ENCODE data around the gene LFNG.
A peak's percentile ranks its signal among the peaks of the same experiment; 100 is the strongest.

Gene LFNG

DNA sequence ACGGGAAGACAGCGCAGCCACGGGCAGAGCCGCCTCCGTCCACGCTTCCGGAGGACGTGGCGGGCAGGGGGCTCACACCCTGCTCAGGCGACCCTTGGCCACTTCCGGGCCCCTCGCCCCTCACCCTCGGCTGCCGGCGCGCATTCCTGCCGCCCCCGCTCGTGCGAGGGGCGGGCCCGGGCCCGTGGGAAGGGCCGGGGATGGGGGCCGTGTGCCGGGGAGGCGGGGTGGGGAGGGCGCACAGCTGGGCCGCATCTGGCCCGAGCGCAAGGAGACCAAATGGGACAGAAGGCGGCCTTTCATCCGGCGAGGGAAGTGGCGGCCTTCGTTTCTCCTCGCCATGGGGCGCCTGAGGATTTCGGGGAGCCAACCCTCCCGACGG is 846 bp upstream of the LFNG start:
- no peak for DNase-seq

DNA sequence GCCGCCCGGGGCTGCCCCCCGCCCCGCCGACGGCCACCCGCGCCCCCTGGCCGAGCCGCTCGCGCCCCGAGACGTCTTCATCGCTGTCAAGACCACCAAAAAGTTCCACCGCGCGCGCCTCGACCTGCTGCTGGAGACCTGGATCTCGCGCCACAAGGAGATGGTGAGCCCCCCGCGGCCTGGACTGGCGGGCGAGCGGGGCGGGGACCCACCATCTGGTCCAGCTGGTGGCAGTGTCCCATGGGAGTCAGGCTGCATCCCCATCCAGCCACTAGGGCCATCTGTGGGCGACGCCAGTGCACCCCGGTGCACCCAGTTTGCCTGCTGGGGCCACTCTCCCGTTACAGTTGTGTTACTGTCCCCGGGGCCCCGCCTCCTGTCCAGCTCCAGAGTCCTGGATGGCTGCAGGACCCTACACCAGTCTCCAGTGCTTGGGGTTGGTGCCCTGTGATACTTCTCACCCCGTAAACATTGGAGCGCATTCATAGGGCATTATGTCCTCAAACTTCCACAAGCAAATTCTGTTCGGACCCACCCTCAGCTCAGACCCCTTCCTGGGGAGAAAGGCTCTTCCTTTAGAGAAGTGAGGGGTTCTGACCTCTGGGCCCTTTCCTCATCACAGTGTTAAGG is 672 bp downstream of the LFNG start:
- DNase-seq = no peak

DNA sequence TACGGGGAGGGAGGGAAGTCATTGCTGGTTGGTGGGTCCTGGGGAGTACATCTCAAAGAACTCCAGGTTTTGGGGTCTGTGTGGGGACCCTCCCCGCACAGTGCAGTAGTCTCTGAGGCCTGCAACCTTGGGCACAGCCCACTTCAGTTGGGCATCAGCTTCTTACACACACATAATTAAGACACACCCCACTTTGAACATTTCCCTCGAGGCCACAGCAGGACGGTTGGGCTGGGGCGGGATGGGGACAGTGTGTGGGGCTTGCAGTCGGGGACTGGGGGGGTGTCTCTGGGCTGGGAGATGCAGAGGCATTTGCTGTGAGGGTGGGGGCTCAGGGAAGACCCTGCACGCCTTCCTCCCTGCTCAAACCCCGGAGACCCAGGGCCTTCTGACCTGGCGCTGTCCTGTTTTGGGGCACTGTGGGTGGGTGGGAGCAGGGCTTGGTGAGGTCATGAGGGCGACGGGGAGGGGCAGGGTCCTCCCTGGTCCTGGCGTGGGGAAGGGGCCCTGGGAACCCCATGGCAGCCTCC is 1.3 kb downstream of the LFNG start:
- DNase-seq = no peak

DNA sequence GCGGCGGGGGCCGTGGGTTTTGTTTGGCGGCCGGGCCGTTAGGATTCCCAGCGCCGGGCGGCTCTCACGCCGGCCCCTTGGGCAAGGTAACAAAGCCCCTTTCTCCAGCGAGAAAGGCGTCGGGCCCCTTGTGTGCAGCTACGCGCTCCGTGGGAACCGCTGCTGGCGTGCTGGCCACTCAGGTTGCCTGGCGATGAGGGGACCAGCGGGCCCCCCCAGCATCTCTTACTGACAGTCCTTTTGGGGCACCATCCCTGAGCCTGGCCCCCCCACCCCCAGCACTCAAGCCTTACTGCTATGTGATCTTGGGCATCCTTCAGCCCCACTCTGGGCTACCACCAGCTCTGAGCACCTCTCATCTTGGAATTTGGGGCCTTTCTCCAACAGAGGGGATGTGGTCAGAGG is 1.8 kb downstream of the LFNG start:
- no peak for DNase-seq

DNA sequence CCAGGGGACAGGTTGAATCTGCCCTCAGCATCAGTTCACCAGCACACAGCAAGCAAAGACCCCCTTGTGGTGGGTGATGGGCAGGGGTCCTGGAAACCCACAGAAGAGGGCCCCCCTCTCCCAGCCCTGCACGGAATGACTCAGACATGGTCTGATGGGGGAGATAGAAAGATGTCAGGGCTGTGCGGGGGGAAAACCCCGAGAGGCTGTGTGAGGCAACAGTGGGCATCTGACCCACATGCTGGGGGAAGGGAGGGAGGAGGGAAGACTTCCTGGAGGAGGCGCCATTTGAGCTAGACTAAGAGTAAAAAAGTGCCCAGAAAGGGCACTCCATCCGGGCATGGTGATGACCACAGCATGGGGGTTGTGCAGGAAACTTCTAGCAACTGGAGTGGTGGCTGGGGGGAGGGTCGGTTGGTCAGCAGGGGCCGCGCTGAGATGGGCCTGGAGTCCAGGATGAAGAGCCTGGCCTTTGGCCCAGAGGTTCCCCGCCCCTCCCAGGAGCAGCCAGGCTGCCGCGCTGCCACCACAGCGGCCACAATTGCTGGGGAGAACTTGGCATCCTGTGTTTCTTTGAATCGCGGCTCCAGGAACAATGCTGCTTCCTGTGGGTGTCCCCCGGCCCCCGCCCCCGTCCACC is 2.5 kb downstream of the LFNG start:
- DNase-seq = no peak

DNA sequence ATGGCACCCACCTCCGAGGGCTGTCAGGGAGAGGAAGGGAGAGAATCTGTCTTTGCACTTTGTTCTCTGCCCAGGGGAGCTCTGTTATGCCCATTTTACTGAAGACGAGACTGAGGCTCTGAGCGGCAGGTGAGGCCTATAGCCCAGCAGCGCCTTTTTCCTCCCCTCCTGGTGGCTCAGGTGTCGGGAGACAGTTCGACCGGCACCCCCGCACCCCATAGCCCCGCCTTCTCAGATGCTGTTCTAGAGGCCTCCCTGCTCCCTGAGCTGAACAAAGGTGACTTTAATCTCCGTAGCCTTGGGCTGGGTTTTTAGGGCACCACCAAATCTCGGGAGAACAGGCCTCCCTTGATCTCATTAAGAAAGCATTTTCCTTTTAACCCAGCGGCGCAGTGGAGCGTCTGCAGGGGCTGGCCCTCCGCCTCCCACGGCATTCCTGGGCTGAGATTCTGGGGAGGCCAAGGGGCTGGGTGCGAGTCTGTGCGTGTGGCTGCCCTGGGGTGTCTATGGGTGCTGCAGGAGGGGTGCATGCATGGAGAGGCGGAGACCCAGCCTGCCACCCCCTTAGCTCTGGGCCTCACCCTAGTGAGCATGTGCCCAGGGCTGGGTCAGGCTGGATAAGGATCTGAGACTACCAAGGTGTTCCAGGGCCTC is 3.3 kb downstream of the LFNG start:
- no peak for DNase-seq

DNA sequence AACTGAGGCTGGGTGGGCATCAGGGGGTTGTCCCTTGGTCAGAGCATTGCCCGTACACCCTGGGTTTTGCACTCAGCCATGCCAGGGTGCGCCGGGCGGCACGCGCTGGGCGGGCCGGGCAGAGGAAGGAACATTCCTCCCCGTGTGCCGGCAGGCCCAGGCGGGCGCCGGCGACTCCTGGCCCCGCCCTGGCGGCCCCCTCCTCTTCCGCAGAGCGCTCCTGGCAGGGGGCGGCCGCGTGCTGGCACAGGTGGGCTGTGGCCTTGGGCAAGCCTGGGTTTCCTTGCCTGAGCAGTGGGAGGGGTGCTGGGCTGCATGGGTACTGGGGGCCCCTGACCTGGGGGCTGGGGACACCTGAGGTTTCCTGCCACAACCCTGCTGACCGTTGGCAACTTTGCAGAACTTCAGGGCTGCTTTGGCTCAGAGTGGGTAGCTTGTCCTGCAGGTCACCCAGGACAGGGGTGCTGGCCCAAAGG is 3.9 kb downstream of the LFNG start:
- DNase-seq = no peak

DNA sequence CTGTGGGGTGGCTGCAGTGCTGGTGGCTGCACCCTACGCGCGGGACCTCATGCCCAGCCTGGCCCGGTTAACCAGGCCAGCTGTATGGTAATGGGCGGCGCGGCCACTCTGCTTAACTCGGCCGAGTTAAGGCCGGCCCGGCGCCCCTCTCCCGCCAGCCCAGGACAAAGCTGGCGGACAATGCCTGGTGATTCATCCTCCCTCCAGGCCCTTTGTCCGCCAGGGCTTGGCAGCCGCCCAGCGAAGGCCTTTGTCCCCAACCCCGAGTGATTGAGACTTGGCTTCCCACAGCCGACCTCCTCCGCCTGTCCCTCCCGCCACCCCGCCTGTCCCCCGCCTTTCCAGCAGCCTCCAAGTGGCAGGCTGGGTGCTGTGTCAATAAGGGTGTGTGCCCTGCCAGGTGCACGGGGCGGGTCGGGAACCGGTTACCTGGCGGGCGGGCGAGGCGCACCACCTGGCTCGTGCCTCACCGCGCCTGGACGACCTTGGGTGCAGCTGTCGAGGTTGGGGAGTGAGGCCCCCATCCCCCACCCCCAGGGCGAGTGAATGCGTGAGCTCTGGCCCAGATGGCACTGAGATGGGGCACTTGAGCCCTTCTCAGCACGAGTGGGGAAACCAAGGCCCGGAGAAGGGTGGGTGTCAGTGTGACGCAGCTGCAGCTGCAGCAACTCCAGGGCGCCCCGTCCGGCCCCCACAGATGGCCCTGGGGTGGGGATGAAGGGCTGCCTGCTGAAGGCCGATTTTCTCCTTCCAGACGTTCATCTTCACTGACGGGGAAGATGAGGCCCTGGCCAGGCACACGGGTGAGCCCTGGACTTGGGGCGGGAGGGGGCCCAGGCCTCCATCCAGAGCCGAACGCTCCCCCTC is 4.6 kb downstream of the LFNG start:
- DNase-seq = peak; percentile 95

DNA sequence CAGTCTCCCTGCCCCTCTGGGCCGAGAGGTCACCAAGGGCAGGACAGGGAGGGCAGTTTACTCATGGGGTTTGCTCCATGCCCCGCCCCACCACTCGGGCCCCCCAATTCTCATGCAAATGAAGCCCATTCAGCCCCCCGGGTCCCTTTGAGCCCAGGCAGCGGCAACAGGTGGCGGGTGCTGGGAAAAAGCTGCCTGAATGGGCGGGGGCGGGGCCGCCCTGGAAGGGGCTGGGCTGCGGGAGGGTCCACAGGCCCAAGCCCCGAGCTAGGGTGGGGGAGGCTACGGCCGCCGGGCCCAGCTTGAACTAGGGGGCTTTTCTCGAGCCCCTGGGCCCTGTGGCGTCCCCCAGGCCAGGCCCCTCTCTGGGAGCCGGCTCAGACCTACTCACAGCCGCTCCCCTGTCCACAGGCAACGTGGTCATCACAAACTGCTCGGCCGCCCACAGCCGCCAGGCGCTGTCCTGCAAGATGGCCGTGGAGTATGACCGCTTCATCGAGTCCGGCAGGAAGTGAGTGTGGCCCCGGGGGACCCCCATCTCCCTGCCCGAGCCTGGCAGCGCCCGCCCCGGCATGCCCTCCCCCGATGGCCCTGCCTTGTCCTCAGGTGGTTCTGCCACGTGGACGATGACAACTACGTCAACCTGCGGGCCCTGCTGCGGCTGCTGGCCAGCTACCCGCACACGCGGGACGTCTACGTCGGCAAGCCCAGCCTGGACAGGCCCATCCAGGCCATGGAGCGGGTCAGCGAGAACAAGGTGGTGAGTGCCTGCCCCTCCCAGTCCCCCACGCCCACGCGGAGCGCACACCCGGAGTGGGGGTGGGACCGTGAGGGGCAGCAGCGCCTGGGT is 5.5 kb downstream of the LFNG start:
- DNase-seq = no peak

DNA sequence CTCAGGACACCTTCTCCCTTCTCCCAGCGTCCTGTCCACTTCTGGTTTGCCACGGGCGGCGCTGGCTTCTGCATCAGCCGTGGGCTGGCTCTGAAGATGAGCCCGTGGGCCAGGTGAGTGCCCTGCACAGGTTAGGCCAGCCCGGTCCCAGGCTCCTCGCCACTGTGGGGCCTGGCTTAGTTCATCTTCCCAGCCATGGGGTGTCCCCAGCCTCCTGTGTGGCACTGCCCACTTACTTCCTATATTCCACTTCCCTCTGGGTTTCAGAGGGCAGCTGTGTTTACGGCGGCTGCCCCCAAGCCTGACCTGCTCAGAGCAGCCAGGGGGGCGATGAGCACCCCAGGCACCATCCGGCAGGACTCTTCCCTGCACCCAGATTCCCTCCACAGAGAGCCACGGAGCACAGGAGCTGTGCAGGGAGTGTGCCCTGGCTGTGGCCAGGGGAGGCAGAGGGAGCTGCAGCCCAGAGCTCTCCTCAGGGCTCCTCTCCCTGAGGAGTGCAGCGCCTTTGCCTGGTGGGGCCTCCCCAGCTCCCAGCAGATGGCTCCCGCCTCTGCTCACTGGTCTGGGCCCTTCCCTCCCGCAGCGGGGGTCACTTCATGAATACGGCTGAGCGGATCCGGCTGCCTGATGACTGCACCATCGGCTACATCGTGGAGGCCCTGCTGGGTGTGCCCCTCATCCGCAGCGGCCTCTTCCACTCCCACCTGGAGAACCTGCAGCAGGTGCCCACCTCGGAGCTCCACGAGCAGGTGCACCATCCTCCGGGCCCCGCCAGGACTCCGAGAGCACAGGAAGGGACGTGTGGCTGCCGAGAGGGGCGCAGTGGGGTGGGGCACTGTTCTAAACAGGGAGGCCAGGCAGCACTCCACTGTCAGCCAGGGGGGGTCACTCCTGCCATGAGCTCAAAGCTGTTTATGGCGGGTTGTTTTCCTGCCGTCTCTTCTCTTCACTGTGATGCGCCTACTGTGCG is 6.4 kb downstream of the LFNG start:
- no peak for DNase-seq

DNA sequence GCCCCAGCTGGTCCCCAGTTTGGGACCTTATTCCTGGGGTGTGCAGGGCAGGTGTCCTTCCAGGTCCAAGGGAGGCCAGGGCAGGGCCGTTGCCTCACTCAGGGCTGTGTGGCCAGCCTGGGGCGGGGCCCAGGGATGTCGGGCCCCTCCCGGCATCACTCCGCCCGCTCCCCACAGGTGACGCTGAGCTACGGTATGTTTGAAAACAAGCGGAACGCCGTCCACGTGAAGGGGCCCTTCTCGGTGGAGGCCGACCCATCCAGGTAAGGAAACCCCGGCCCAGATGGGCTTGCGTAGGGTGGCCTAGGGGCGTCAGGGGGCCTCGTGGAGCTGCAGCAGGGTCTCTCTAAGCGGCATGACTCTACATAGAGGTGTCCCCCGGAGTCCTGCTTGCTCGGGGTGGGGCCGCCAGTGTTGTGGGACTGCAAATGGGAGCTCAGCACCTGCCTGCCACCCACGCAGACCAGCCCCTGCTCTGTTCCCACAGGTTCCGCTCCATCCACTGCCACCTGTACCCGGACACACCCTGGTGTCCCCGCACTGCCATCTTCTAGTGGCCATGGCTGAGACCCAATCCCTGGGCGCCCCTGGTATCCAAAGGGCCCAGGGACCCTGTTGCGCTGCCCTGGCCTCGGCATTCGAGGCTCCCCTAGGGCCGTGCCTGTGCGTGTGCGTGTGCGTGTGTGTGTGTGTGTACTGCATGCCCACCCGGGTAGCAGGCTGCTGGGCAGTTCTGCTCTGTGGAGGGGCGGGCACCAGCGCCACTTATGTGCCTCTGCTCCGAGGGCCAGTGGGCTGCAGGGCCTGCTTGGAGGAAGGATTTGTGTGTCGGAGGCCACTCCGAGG is 7.3 kb downstream of the LFNG start:
- no peak for DNase-seq

DNA sequence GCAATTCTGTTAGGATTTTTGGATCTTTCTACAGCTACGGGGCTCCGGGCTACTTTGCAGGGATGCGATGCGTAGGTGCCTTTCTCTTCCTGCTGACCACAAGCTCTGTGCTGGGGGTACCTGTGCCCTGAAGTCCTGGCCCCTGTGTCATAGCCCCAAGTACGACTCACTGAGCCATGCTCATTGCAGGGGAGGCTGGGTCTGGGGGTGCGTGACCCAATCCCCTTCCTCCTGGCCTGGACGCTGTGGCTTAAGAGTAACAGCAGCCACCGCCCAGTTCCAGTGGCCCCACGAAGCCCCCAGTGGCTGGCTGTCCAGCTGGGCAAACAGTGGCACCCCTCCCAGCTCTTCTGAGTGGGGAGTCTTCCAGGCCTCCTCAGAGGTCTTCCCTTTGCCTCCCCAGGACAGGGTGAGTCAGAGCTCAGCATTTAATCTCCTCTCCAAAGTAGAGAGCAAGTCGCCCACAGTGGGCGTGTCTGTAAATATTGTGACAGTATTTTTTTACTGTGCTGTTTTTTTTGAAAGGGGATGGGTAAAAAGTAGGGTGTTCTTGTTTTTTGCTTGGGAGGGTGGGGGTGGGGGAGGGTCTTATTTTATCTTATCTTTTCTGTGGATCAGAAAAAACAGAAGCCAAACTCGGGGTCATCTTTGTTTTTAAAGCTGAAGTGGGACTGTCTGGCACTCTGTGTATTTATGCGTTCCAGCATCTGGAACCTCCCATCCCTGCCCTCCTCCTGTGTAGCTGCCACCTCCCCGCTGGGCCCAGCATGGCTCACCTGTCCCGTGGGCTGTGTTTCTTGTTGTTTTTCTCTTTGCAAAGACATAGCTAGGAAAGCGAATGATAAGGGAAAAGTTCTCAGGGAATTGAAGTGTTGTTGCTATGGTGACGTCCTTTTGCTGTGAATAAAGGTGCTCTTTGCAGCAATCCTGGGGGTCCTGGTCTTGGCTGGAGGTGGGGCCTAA is 8.2 kb downstream of the LFNG start:
- no peak for DNase-seq

DNA sequence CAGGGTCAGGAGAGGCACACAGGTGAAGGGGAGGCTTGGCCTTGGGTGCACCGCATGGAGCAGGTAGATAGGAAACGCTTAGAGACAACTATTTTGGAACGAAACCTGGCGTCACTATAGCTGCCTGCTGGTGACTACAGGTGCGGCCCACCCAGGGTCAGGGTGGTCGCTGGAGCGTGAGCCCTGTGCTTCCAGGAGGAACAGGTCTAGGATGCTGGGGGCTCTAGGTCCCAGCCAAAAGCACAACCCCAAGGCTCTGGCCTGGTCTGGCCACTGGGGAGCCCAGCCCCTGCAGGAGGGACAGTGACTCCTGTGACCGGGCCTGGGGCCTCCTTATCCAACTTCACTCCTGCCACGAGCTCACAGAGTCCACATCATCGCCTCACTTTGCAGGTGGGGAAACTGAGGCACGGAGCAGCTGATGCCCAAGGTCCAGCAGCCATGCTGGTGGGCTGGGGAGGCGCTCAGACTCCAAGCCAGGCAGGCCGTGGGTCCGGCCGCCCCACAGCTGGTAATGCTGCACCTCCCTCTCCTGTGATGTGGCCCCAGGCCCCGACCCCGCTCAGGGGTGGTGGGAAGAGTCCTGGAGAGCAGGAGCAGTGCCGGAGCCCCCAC is 9.0 kb downstream of the LFNG start:
- no peak for DNase-seq

DNA sequence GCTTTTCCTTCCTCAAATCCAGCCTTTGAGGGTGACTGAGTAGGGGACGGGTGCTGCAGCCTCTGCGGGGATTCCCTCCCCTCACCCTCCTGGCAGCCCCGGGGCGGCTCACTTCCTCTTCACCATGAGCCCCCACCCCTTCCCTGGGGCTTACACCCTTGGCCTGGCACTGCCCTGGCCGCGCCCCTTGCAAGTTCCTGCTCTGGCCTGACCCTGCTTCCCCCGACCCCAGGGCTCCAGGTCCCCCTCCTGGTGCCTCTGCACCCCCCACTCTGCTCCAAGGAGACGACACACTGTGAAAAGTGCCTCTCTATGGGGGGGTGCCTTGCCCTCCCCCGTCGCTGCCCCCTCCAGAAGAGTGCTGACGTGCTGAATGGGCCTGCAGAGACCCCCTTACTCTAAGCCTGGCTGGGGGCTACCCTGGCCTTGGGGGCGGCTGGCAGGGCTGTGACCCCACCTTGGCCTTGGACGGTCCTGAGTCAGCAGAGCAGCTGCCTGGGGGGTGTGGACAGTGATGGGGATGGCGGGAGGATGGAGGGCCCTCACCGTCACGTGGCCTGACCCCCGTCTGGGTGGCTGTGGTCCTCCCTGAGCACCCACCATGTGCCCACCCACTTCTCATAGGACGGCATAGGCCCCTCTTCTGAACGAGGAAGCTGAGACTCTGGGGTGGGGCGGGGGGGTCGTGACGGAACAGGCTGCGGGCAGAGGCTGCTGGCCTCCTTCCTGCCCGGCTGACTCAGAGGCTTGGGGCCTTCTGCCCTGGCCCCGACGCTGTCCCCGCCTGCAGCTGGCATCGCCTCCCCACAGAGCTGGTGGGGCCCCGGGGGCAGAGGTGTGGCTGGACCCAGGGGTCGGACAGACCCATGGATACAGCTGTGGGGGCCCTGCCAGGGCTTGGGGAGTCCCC is 9.8 kb downstream of the LFNG start:
- DNase-seq = no peak

DNA sequence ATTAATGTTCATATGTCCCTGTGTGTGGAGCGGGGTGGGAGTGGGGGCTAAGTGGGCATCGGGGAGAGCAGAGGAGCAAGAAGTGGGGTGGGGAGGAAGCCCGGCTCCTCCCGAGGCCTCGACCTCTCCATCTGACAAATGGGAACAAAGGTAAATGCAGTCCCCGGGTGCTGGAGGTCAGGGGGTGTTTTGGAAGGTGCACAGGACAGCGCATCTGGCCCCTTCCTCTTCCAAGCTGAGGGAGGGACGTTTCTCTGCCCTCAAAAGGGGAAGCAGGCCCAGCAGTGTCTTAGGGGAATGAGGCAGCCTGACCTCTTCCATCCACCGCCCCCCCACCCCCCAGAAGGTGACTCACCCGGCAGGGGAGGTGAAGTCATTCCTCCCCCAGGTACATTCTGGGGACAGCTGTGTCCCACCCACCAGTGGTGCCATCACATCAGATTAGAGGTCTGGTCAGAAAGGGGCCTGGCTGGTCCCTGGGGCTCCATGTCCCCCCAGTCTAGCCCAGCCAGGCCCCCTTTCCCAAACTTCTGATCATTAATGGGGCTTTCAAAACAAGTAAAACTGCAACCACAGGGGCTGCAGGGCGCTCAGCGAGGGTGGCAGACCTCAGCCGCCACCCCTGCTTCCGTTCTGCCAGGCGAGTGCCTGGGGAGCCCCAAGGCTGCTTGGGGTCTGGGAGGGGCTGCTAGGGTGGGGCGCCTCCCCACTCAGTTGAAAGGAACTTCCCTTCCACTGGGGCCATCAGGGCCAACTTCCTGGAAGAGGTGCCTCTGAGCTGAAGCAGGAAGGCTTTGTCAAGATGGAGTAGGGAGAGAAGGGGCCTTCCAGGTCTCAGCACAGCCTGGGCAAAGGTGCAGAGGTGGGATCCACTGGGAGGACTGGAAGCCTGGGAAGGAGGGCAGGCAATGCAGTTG is 10.8 kb downstream of the LFNG start:
- no peak for DNase-seq

Data from SHP77 treated with DMSO at 0.1 percent for 48 hours (cell line).